ENCODE data around the gene RSPH4A. TPM values are rescaled to one million over a fixed set of nuclear protein-coding genes. Genes with fewer than 3 reads are reported as not detected.
A peak's percentile ranks its signal among the peaks of the same experiment; 100 is the strongest.
"Not testable (repeated sequence)": the region's sequence is repeated elsewhere in the genome, so short reads cannot be mapped to it uniquely, and the experiment has no call there.

Gene RSPH4A
- polyA plus RNA-seq, 3 donors from 2014 or later = 0.11 TPM; not detected in 2

GRCh38 chr6:116586738-116587137, 29.5 kb upstream of the RSPH4A start:
- Mint-ChIP-seq H3K4me3 (no peak overlapping the region), H3K36me3 (peaks cover 18 to 37% (median 28%) of the 10 kb centered on the region in 3 donors), H3K27me3 (ENCODE audit: low read depth in 3 of 3) (no peaks in the 10 kb centered on the region), H3K9me3 (no peaks in the 10 kb centered on the region), H3K27ac (no peak overlapping the region), H3K4me1 (peaks cover 4 to 6% of the 10 kb centered on the region in 2 donors)
- no peak for DNase-seq

DNA sequence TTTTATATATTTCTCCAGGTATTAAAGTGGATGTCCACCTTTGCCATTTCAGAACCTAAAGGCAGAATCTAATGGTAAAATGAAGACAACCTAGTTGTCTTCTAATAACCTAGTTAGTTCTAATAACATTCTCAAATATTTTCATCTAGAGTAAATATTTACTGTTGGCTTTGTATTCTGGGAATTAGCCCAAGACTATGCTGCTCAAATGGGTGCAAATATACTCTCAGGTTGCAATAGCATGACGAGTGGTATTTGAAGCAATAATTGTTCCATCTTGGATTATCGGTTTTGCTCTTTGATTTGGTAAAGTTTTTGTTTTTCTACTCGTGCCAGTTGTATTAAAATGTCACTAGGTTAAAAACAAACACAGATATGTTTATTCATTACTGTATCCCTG, 21.0 kb upstream of the RSPH4A start:
- no peak overlapping the region for H3K4me3 Mint-ChIP-seq
- no peaks in the 10 kb centered on the region for H3K9me3 Mint-ChIP-seq
- H3K27ac Mint-ChIP-seq = no peak overlapping the region
- DNase-seq = no peak
- H3K4me1 Mint-ChIP-seq = no peaks in the 10 kb centered on the region
- no peaks in the 10 kb centered on the region for H3K27me3 Mint-ChIP-seq (ENCODE audit: low read depth in 3 of 3)
- H3K36me3 Mint-ChIP-seq = peaks cover 21 to 48% (median 43%) of the 10 kb centered on the region in 3 donors

- no peak for DNase-seq
- Mint-ChIP-seq H3K27ac (no peak overlapping the region), H3K27me3 (ENCODE audit: low read depth in 3 of 3) (peaks cover 0 to 2% (median 0%) of the 10 kb centered on the region in 3 donors), H3K36me3 (peaks cover 21 to 54% (median 49%) of the 10 kb centered on the region in 3 donors), H3K4me3 (no peak overlapping the region), H3K4me1 (no peaks in the 10 kb centered on the region), H3K9me3 (no peaks in the 10 kb centered on the region)
Observed at GRCh38 chr6:116596815-116597214, 19.5 kb upstream of the RSPH4A start.

DNA sequence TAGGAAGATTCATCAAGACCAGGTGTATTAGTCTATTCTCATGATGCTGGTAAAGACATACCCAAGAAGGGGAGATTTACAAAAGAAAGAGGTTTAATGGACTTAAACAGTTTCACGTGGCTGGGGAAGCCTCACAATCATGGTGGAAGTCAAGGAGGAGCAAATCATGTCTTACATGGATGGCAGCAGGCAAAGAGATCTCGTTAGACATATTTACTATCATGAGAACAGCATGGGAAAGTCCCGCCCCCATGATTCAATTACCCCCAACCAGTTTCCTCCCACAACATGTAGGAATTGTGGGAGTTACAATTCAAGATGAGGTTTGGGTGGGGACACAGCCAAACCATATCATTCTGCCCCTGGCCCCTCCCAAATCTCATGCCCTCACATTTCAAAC, 12.4 kb upstream of the RSPH4A start:
- not testable (repeated sequence) for H3K27ac Mint-ChIP-seq

DNA sequence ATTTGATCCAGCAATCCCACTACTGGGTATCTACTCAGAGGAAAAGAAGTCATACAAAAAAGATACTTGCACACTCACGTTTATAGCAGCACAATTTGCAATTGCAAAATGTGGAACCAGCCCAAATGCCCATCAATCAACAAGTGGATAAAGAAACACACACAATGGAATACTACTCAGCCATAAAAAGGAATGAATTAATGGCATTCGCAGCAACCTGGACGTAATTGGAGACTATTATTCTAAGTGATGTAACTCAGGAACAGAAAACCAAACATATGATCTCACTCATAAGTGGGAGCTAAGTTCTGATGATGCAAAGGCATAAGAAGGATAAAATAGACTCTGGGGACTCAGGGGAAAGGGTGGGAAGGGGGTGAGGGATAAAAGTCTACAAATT, 11.4 kb upstream of the RSPH4A start:
- not testable (repeated sequence) for H3K27ac Mint-ChIP-seq; H3K4me3 Mint-ChIP-seq; H3K27me3 Mint-ChIP-seq (ENCODE audit: low read depth in 3 of 3); DNase-seq; H3K4me1 Mint-ChIP-seq
- Mint-ChIP-seq H3K9me3 (peaks cover 0 to 12% (median 0%) of the 10 kb centered on the region in 6 donors), H3K36me3 (peaks cover 32 to 65% (median 51%) of the 10 kb centered on the region in 3 donors)

More for the DNA sequence above, 12.4 kb upstream of the RSPH4A start:
- H3K27me3 Mint-ChIP-seq (ENCODE audit: low read depth in 3 of 3); DNase-seq; H3K4me3 Mint-ChIP-seq; H3K4me1 Mint-ChIP-seq: not testable (repeated sequence)
- peaks cover 0 to 12% (median 0%) of the 10 kb centered on the region in 6 donors for H3K9me3 Mint-ChIP-seq
- H3K36me3 Mint-ChIP-seq = peaks cover 32 to 68% (median 56%) of the 10 kb centered on the region in 3 donors

DNA sequence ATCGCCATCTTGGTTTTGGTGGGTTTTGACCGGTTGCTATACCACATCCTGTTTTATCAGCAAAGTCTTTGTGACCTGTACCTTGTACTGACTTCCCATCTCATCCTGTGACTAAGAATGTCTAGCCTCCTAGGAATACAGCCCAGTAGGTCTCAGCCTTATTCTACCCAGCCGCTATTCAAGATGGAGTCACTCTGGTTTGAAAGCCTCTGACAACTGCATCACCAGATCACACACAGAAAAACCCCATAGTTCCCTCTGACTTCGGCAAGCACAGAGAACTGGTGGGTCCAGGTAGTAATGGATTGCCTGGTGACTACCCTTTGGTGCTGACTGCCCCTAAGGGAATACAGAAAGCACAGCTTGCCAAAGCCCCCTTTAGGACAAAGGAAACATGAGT, 10.3 kb upstream of the RSPH4A start:
- Mint-ChIP-seq H3K4me3 (no peak overlapping the region), H3K36me3 (peaks cover 32 to 65% (median 44%) of the 10 kb centered on the region in 3 donors)
- no peak for DNase-seq

GRCh38 chr6:116611056-116611455, 5.2 kb upstream of the RSPH4A start:
- Mint-ChIP-seq H3K9me3 (no peaks in the 10 kb centered on the region), H3K27me3 (ENCODE audit: low read depth in 3 of 3) (peaks cover 5 to 9% (median 9%) of the 10 kb centered on the region in 3 donors), H3K4me3 (no peak overlapping the region), H3K27ac (no peak overlapping the region), H3K36me3 (peaks cover 0 to 19% (median 13%) of the 10 kb centered on the region in 3 donors), H3K4me1 (peaks cover 3% of the 10 kb centered on the region in 2 donors)
- DNase-seq = no peak

More for the DNA sequence above, 10.3 kb upstream of the RSPH4A start:
- peaks cover under 1 to 9% (median 5%) of the 10 kb centered on the region in 3 donors for H3K27me3 Mint-ChIP-seq (ENCODE audit: low read depth in 3 of 3)
- peaks cover 0 to 12% (median 0%) of the 10 kb centered on the region in 6 donors for H3K9me3 Mint-ChIP-seq
- no peaks in the 10 kb centered on the region for H3K4me1 Mint-ChIP-seq
- no peak overlapping the region for H3K27ac Mint-ChIP-seq

DNA sequence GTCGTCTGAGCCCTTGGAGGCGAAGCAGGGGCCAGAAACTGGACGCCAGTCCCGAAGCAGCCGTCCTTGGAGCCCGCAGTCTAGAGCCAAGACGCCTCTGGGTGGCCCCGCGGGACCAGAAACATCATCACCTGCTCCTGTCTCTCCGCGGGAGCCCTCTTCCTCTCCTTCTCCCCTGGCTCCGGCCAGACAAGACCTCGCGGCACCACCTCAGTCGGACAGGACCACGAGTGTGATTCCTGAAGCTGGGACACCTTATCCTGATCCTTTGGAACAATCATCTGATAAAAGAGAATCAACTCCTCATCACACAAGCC, 416 bp downstream of the RSPH4A start:
- H3K36me3 Mint-ChIP-seq = peaks cover 0 to 12% (median 0%) of the 10 kb centered on the region in 3 donors

GRCh38 chr6:116624036-116624805, 7.9 kb downstream of the RSPH4A start:
- H3K36me3 Mint-ChIP-seq = peaks cover 0 to 4% (median 2%) of the 10 kb centered on the region in 3 donors
- H3K27me3 Mint-ChIP-seq (ENCODE audit: low read depth in 3 of 3) = peaks cover 0 to 3% (median 0%) of the 10 kb centered on the region in 3 donors
- H3K4me1 Mint-ChIP-seq = no peaks in the 10 kb centered on the region

More for the DNA sequence above, 416 bp downstream of the RSPH4A start:
- peaks cover 0 to 10% (median 8%) of the 10 kb centered on the region in 3 donors for H3K27me3 Mint-ChIP-seq (ENCODE audit: low read depth in 3 of 3)
- peak overlapping the region in 2 of 6 donors; percentile 6 to 48 for H3K27ac Mint-ChIP-seq
- H3K4me1 Mint-ChIP-seq = peaks cover 14 to 19% of the 10 kb centered on the region in 2 donors
- DNase-seq = no peak
- peak overlapping the region; percentile 57 to 90 (median 74) for H3K4me3 Mint-ChIP-seq
- H3K9me3 Mint-ChIP-seq = no peaks in the 10 kb centered on the region

DNA sequence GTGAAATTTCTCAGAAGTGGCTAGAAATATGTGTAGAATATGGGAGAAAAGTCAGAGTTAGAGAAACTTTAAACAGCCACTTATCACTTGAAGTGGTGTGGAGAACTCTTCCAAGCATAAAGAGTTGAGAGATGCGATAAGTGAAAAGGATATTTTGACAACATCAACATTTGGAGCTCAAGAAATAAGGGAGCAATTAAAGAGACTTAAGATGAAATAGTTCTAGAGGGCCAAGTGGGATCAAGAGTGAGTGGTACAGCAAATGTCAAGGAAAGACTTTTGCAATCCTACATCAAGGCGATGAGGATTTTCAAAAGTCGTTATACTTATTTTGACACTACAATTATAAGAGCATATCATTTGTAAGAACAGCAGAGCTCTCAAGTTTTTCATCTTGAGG, 9.6 kb downstream of the RSPH4A start:
- Mint-ChIP-seq H3K27ac (no peak overlapping the region), H3K36me3 (peaks cover 0 to 4% (median 2%) of the 10 kb centered on the region in 3 donors), H3K4me3 (no peak overlapping the region), H3K27me3 (ENCODE audit: low read depth in 3 of 3) (peaks cover 0 to 3% (median 0%) of the 10 kb centered on the region in 3 donors), H3K9me3 (no peaks in the 10 kb centered on the region), H3K4me1 (peaks cover 0 to under 1% of the 10 kb centered on the region in 2 donors)
- DNase-seq = no peak

More at GRCh38 chr6:116624036-116624805, 7.9 kb downstream of the RSPH4A start:
- no peak overlapping the region for H3K27ac Mint-ChIP-seq
- H3K4me3 Mint-ChIP-seq = no peak overlapping the region
- H3K9me3 Mint-ChIP-seq = no peaks in the 10 kb centered on the region
- no peak for DNase-seq

GRCh38 chr6:116629563-116629981, 13.3 kb downstream of the RSPH4A start:
- Mint-ChIP-seq H3K9me3 (no peaks in the 10 kb centered on the region), H3K27me3 (ENCODE audit: low read depth in 3 of 3) (peaks cover 0 to 2% (median 0%) of the 10 kb centered on the region in 3 donors), H3K4me1 (peaks cover 12 to 17% of the 10 kb centered on the region in 2 donors), H3K4me3 (no peak overlapping the region), H3K36me3 (peaks cover 7 to 24% (median 9%) of the 10 kb centered on the region in 3 donors), H3K27ac (no peak overlapping the region)
- no peak for DNase-seq

GRCh38 chr6:116631379-116631990, 15.2 kb downstream of the RSPH4A start:
- Mint-ChIP-seq H3K36me3 (peaks cover 11 to 32% (median 13%) of the 10 kb centered on the region in 3 donors), H3K27me3 (ENCODE audit: low read depth in 3 of 3) (no peaks in the 10 kb centered on the region), H3K4me1 (peaks cover 12 to 17% of the 10 kb centered on the region in 2 donors), H3K9me3 (no peaks in the 10 kb centered on the region), H3K4me3 (no peak overlapping the region), H3K27ac (peak overlapping the region in 3 of 6 donors; percentile 28 to 51 (median 42))
- DNase-seq = no peak

GRCh38 chr6:116633685-116634084, 17.4 kb downstream of the RSPH4A start:
- Mint-ChIP-seq H3K9me3 (no peaks in the 10 kb centered on the region), H3K4me3 (no peak overlapping the region), H3K4me1 (peaks cover 12 to 17% of the 10 kb centered on the region in 2 donors), H3K36me3 (peaks cover 11 to 34% (median 20%) of the 10 kb centered on the region in 3 donors), H3K27ac (no peak overlapping the region), H3K27me3 (ENCODE audit: low read depth in 3 of 3) (no peaks in the 10 kb centered on the region)
- DNase-seq = no peak

DNA sequence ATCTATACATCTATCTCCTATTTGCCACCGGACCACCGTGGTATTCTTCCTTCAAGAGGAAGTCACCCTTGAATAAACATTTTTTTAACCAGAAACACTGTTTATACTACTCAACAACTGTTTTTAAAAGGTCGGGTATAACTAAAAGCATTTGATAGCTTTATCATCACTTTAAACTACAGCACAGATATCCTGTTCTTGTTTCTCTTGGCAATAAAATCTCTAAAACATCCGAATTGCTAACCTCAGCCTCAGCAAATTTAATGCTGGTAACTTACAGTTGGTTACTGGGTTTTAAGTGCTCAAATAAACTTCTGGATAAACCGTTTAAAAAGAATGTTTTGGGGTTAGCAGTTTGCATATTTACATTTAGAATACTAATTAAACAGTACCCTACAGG, 31.9 kb downstream of the RSPH4A start:
- Mint-ChIP-seq H3K36me3 (peaks cover 15 to 35% (median 22%) of the 10 kb centered on the region in 3 donors), H3K27ac (peak overlapping the region in 1 of 6 donors; percentile 17), H3K27me3 (ENCODE audit: low read depth in 3 of 3) (no peaks in the 10 kb centered on the region)

More for the DNA sequence above, 31.9 kb downstream of the RSPH4A start:
- no peak for DNase-seq
- no peak overlapping the region for H3K4me3 Mint-ChIP-seq
- no peaks in the 10 kb centered on the region for H3K9me3 Mint-ChIP-seq
- peaks cover 0 to 2% of the 10 kb centered on the region in 2 donors for H3K4me1 Mint-ChIP-seq
